Liver (tissue), 9 donors: Measurements from ENCODE around the gene ALB. TPM values are rescaled to one million over a fixed set of nuclear protein-coding genes. Genes with fewer than 3 reads are reported as not detected.
A peak's percentile ranks its signal among the peaks of the same experiment; 100 is the strongest.
"Not testable (repeated sequence)": the region's sequence is repeated elsewhere in the genome, so short reads cannot be mapped to it uniquely, and the experiment has no call there.

Experiments used
- DNase-seq: peaks from one replicate; pipeline ENCODE4 v3.0.0-alpha.2; 2017; ENCODE audit warnings: low spot score
- H3K27ac ChIP-seq, 2 donors: one replicate each; pipeline ENCODE4 v1.7.0; 2013; ENCODE audit warnings: inconsistent platforms in 2 of 2, low read length in 2 of 2, control low read depth in 1 of 2, low read depth in 1 of 2, mild to moderate bottlenecking in 1 of 2
- H3K27me3 ChIP-seq, 4 donors: one replicate each; pipeline versions ENCODE4 v1.6.1 to v1.7.0; 2013; ENCODE audit warnings: low read length in 3 of 4, inconsistent platforms in 1 of 4, mild to moderate bottlenecking in 1 of 4, moderate library complexity in 1 of 4; ENCODE audit not compliant: control insufficient read depth in 4 of 4, insufficient read depth in 4 of 4
- H3K36me3 ChIP-seq, 4 donors: one replicate each; pipeline versions ENCODE4 v1.6.1 to v1.7.0; 2013; ENCODE audit warnings: low read length in 3 of 4, mild to moderate bottlenecking in 3 of 4, low read depth in 1 of 4, moderate library complexity in 1 of 4; ENCODE audit not compliant: control insufficient read depth in 4 of 4, insufficient read depth in 3 of 4
- H3K4me1 ChIP-seq, 4 donors: one replicate each; pipeline versions ENCODE4 v1.6.1 to v1.7.0; 2013; ENCODE audit warnings: low read length in 3 of 4, mild to moderate bottlenecking in 3 of 4, moderate library complexity in 1 of 4; ENCODE audit not compliant: control insufficient read depth in 4 of 4, insufficient read depth in 4 of 4
- H3K4me3 ChIP-seq, 3 donors: one replicate each; pipeline versions ENCODE4 v1.6.1 to v1.7.0; 2013; ENCODE audit warnings: low read length in 3 of 3, control low read depth in 1 of 3, low read depth in 1 of 3, mild to moderate bottlenecking in 1 of 3
- H3K9ac ChIP-seq, 2 donors: one replicate each; pipeline ENCODE4 v1.7.0; 2013; ENCODE audit warnings: low read length in 2 of 2, mild to moderate bottlenecking in 2 of 2, moderate library complexity in 2 of 2, control low read depth in 1 of 2, low read depth in 1 of 2
- H3K9me3 ChIP-seq, 4 donors: one replicate each; pipeline versions ENCODE4 v1.6.1 to v1.7.0; 2013; ENCODE audit warnings: low read length in 3 of 4; ENCODE audit not compliant: control insufficient read depth in 4 of 4
- CTCF ChIP-seq: fragments of 150-350 bp; IDR thresholded peaks from 2 replicates; pipeline ENCODE4 v1.5.1; 2017; ENCODE audit warnings: improper control_type of control experiment, low read depth, low read length; ENCODE audit not compliant: missing input control
- EGR1 ChIP-seq, 2 donors: IDR thresholded peaks; 2 replicates each; pipeline ENCODE4 v1.6.1; 2016 to 2018; ENCODE audit warnings: antibody characterized with exemption in 2 of 2, low read depth in 2 of 2
- FOXA1 ChIP-seq: IDR thresholded peaks from 2 replicates; pipeline ENCODE4 v1.6.1; 2016; ENCODE audit warnings: antibody characterized with exemption
- FOXA2 ChIP-seq: IDR thresholded peaks from 2 replicates; pipeline ENCODE4 v1.6.1; 2016; ENCODE audit warnings: antibody characterized with exemption
- GABPA ChIP-seq, 2 donors: IDR thresholded peaks in 1 of 2; conservative IDR thresholded peaks in 1 of 2; 2 replicates each; pipeline ENCODE4 v1.6.1; 2016; ENCODE audit warnings: antibody characterized with exemption in 2 of 2, mild to moderate bottlenecking in 1 of 2, moderate library complexity in 1 of 2
- HNF4A ChIP-seq, 2 donors: conservative IDR thresholded peaks; 2 replicates each; pipeline ENCODE4 v1.6.1; 2016; ENCODE audit warnings: antibody characterized with exemption in 2 of 2, mild to moderate bottlenecking in 2 of 2
- HNF4G ChIP-seq: IDR thresholded peaks from 2 replicates; pipeline ENCODE4 v1.6.1; 2016; ENCODE audit warnings: antibody characterized with exemption
- JUND ChIP-seq, 2 donors: IDR thresholded peaks; 2 replicates each; pipeline ENCODE4 v1.6.1; 2016; ENCODE audit warnings: antibody characterized with exemption in 2 of 2
- NR2F2 ChIP-seq: IDR thresholded peaks from 2 replicates; pipeline ENCODE4 v1.6.1; 2016; ENCODE audit warnings: antibody characterized with exemption
- RAD21 ChIP-seq, 2 donors: IDR thresholded peaks; 2 replicates each; pipeline ENCODE4 v1.6.1; 2016; ENCODE audit warnings: antibody characterized with exemption in 2 of 2, mild to moderate bottlenecking in 2 of 2
- RXRA ChIP-seq, 2 donors: IDR thresholded peaks; 2 replicates each; pipeline ENCODE4 v1.6.1; 2017 to 2018; ENCODE audit warnings: antibody characterized with exemption in 2 of 2, mild to moderate bottlenecking in 1 of 2
- SP1 ChIP-seq: IDR thresholded peaks from 2 replicates; pipeline ENCODE4 v1.6.1; 2018; ENCODE audit warnings: antibody characterized with exemption, mild to moderate bottlenecking
- TAF1 ChIP-seq: conservative IDR thresholded peaks from 2 replicates; pipeline ENCODE4 v1.6.1; 2016; ENCODE audit warnings: antibody characterized with exemption, mild to moderate bottlenecking
- YY1 ChIP-seq: IDR thresholded peaks from 2 replicates; pipeline ENCODE4 v1.6.1; 2016; ENCODE audit warnings: antibody characterized with exemption, mild to moderate bottlenecking
- WGBS: extraction: QIAGEN DNeasy Blood & Tissue Kit; methylation state at CpG from one replicate; pipeline ENCODE4 v1.1.7; 2013; 5-methylcytosine and 5-hydroxymethylcytosine counted together
- polyA plus RNA-seq, 2 donors: library from polyadenylated mRNA; stranded (reverse) in 1 of 2; unstranded in 1 of 2; fragments of 200-250 nt in 1 of 2; fragments of >200 nt in 1 of 2; fragmentation: Nextera tagmentation in 1 of 2; extraction: Ambion mirVana in 1 of 2; gene quantifications; one replicate each; pipeline versions ENCODE4 v1.2.1 to v1.2.3, GENCODE V29; 2013 to 2015
- total RNA-seq, 2 donors: library from RNA; depleted of rRNA; stranded (reverse); fragments of >200 nt; gene quantifications; one replicate each; pipeline ENCODE4 v1.2.3, GENCODE V29; 2014
- TF ChIP-seq, protein P1 (sequence below): IDR thresholded peaks from 2 replicates; pipeline ENCODE4 v1.6.1; 2016; ENCODE audit warnings: antibody characterized with exemption
- TF ChIP-seq, protein P2 (sequence below): IDR thresholded peaks from 2 replicates; pipeline ENCODE4 v1.6.1; 2016; ENCODE audit warnings: antibody characterized with exemption
- TF ChIP-seq, protein P3 (sequence below): IDR thresholded peaks from 2 replicates; pipeline ENCODE4 v1.6.1; 2016; ENCODE audit warnings: antibody characterized with exemption, mild to moderate bottlenecking
- TF ChIP-seq, protein P4 (sequence below): IDR thresholded peaks from 2 replicates; pipeline ENCODE4 v1.6.1; 2016; ENCODE audit warnings: antibody characterized with exemption
- donor health status: healthy.
- donor health status: healthy.
- donor health status: healthy.
- donor health status: healthy.
- donor health status: healthy.

ALB gene
- total and polyA plus RNA-seq, 4 donors, result 33,161 to 59,987 (median 35,513) TPM

DNA sequence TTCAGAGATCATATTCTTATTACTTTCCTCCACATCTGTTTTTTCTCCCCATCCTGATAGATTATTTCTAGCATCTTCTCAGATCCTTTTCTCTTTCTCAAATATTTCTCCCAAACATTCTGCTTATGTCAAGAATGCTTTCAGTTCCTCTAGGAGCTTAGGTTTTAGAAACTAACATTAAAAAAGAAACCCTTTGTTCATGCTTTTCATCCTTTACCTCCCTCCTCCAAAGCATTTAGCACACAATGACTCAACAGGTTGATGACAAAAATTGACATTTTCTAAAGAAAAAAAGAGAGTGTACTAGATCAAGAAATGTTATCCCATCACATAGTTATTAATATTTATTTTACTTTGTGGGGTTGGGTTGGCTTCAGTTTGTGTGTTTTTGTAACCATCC lies 16.5 kb upstream of the ALB start (continued):
- TF ChIP-seq CTCF (no peak), HNF4A (conservative IDR thresholded peaks at IDR 0.05) (no peak), FOXA1 (no peak), YY1 (no peak)
- TF ChIP-seq, protein P1, sequence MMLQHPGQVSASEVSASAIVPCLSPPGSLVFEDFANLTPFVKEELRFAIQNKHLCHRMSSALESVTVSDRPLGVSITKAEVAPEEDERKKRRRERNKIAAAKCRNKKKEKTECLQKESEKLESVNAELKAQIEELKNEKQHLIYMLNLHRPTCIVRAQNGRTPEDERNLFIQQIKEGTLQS, result no peak
- TF ChIP-seq, protein P2, sequence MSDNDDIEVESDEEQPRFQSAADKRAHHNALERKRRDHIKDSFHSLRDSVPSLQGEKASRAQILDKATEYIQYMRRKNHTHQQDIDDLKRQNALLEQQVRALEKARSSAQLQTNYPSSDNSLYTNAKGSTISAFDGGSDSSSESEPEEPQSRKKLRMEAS, result no peak

GRCh38 chr4:73388887-73389286 lies 15.2 kb upstream of the ALB start:
- DNase-seq, result no peak
- peak overlapping the region in 1 of 2 donors; percentile 67 for H3K27ac ChIP-seq
- no peak overlapping the region for H3K4me3 ChIP-seq
- 36% methylated on average over 1 of the region's 1 CpG for WGBS
- no peaks in the 10 kb centered on the region for H3K36me3 ChIP-seq
- H3K9ac ChIP-seq, result peak overlapping the region in 1 of 2 donors; percentile 50
- no peaks in the 10 kb centered on the region for H3K9me3 ChIP-seq
- TF ChIP-seq YY1 (peak; percentile 53), RXRA (IDR thresholded peaks at IDR 0.05) (peak; percentile 85 to 88), HNF4A (conservative IDR thresholded peaks at IDR 0.05) (peak; percentile 78), CTCF (no peak), EGR1 (IDR thresholded peaks at IDR 0.05; ENCODE audit: low read depth in 2 of 2) (no peak), SP1 (peak; percentile 75), HNF4G (peak; percentile 63), FOXA1 (no peak), FOXA2 (peak; percentile 70), GABPA (IDR thresholded peaks at IDR 0.05 in 1 of 2, conservative IDR thresholded peaks at IDR 0.05 in 1 of 2) (no peak), NR2F2 (no peak), TAF1 (peak; percentile 53), RAD21 (IDR thresholded peaks at IDR 0.05) (peak; percentile 20 to 39), JUND (IDR thresholded peaks at IDR 0.05) (peak; percentile 22 to 26)
- TF ChIP-seq, protein P3, sequence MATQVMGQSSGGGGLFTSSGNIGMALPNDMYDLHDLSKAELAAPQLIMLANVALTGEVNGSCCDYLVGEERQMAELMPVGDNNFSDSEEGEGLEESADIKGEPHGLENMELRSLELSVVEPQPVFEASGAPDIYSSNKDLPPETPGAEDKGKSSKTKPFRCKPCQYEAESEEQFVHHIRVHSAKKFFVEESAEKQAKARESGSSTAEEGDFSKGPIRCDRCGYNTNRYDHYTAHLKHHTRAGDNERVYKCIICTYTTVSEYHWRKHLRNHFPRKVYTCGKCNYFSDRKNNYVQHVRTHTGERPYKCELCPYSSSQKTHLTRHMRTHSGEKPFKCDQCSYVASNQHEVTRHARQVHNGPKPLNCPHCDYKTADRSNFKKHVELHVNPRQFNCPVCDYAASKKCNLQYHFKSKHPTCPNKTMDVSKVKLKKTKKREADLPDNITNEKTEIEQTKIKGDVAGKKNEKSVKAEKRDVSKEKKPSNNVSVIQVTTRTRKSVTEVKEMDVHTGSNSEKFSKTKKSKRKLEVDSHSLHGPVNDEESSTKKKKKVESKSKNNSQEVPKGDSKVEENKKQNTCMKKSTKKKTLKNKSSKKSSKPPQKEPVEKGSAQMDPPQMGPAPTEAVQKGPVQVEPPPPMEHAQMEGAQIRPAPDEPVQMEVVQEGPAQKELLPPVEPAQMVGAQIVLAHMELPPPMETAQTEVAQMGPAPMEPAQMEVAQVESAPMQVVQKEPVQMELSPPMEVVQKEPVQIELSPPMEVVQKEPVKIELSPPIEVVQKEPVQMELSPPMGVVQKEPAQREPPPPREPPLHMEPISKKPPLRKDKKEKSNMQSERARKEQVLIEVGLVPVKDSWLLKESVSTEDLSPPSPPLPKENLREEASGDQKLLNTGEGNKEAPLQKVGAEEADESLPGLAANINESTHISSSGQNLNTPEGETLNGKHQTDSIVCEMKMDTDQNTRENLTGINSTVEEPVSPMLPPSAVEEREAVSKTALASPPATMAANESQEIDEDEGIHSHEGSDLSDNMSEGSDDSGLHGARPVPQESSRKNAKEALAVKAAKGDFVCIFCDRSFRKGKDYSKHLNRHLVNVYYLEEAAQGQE, result no peak
- TF ChIP-seq, protein P4, sequence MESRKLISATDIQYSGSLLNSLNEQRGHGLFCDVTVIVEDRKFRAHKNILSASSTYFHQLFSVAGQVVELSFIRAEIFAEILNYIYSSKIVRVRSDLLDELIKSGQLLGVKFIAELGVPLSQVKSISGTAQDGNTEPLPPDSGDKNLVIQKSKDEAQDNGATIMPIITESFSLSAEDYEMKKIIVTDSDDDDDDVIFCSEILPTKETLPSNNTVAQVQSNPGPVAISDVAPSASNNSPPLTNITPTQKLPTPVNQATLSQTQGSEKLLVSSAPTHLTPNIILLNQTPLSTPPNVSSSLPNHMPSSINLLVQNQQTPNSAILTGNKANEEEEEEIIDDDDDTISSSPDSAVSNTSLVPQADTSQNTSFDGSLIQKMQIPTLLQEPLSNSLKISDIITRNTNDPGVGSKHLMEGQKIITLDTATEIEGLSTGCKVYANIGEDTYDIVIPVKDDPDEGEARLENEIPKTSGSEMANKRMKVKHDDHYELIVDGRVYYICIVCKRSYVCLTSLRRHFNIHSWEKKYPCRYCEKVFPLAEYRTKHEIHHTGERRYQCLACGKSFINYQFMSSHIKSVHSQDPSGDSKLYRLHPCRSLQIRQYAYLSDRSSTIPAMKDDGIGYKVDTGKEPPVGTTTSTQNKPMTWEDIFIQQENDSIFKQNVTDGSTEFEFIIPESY, result peak; percentile 47
- TF ChIP-seq, protein P1, result no peak
- TF ChIP-seq, protein P2, result peak; percentile 15
- H3K4me1 ChIP-seq, result peaks cover 1 to 59% (median 24%) of the 10 kb centered on the region in 4 donors
- H3K27me3 ChIP-seq, result no peaks in the 10 kb centered on the region

DNA sequence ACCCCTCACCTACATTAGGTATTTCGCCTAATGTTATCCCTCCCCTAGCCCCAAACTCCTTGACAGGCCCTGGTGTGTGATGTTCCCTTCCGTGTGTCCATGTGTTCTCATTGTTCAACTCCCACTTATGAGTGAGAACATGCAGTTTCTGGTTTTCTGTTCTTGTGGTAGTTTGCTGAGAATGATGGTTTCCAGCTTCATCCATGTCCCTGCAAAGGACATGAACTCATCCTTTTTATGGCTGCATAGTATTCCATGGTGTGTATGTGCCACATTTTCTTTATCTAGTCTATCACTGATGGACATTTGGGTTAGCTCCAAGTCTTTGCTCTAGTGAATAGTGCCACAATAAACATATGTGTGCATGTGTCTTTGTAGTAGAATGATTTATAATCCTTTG lies 14.4 kb upstream of the ALB start:
- H3K9ac ChIP-seq, H3K36me3 ChIP-seq, DNase-seq, H3K27me3 ChIP-seq, H3K9me3 ChIP-seq, H3K27ac ChIP-seq, H3K4me3 ChIP-seq: not testable (repeated sequence)
- H3K4me1 ChIP-seq, result peaks cover 1 to 56% (median 23%) of the 10 kb centered on the region in 4 donors
- WGBS, result 94% methylated on average over 2 of the region's 2 CpGs
